Stomach smooth muscle (tissue), 2 donors: ENCODE measurements around the gene PNCK.

Source experiments
- H3K27ac ChIP-seq: one replicate; pipeline ENCODE4 v1.7.0; 2013; ENCODE audit warnings: mild to moderate bottlenecking, low read length, inconsistent platforms
- H3K27me3 ChIP-seq, 2 donors: one replicate each; pipeline ENCODE4 v1.7.0; 2013; ENCODE audit warnings: low read length in 2 of 2; ENCODE audit not compliant: insufficient read depth in 2 of 2, control insufficient read depth in 1 of 2
- H3K36me3 ChIP-seq, 2 donors: one replicate each; pipeline ENCODE4 v1.7.0; 2013; ENCODE audit warnings: low read length in 2 of 2; ENCODE audit not compliant: control insufficient read depth in 2 of 2, insufficient read depth in 2 of 2
- H3K4me1 ChIP-seq: one replicate; pipeline ENCODE4 v1.7.0; 2013; ENCODE audit warnings: low read length; ENCODE audit not compliant: control insufficient read depth, insufficient read depth
- H3K4me3 ChIP-seq, 2 donors: one replicate each; pipeline ENCODE4 v1.7.0; 2013; ENCODE audit warnings: low read length in 2 of 2
- H3K9ac ChIP-seq, 2 donors: one replicate each; pipeline ENCODE4 v1.7.0; 2013; ENCODE audit warnings: low read length in 2 of 2, mild to moderate bottlenecking in 1 of 2
- H3K9me3 ChIP-seq, 2 donors: one replicate each; pipeline ENCODE4 v1.7.0; 2013; ENCODE audit warnings: low read length in 2 of 2; ENCODE audit not compliant: control insufficient read depth in 2 of 2
- donor health status: healthy.
- donor health status: Pancreatic carcinoma.

PNCK gene

DNA sequence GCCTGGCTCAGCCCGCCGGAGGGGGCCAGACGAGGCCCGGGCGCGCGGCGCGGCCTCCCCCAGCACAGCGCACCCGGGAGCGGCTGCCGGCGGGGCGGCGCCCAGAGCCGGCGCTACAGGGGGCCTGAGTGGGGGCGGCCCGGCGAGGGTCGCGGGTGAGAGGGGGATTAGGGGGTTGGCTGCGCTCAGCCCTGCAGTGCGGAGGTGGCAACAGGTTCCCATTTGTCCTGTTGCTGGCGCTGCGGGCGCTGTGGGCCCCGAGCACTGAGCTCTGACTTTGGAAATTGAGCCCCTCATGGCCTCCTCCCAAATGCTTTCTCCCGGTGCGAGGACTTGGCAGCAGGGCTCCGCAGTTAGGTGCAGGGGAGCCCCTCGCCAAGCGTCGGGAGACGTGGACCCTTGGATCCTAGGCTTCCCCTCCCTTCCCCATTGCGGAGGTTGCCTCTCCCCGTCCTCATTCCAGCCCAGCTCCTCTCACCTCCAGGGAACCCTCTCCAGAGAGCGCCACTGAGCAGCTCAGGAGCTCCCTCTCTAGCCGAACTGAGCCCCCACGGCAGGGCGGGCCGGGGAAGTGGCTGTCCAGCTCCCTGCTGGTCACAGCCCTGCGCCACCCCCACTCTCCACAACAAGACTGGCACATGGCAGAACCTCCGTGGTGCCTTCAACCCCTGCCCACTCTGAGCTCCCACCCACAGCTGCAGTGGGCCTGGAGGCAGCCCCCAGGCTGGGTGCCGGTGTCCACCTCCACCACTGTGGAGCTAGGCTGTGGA is 29.1 kb downstream of the PNCK start:
- Histone ChIP-seq H3K9me3 (no peaks in the 10 kb centered on the region), H3K27me3 (peaks cover 48 to 65% of the 10 kb centered on the region in 2 donors), H3K4me1 (peaks cover 20% of the 10 kb centered on the region), H3K27ac (no peak overlapping the region), H3K36me3 (no peaks in the 10 kb centered on the region), H3K4me3 (no peak overlapping the region), H3K9ac (no peak overlapping the region)

DNA sequence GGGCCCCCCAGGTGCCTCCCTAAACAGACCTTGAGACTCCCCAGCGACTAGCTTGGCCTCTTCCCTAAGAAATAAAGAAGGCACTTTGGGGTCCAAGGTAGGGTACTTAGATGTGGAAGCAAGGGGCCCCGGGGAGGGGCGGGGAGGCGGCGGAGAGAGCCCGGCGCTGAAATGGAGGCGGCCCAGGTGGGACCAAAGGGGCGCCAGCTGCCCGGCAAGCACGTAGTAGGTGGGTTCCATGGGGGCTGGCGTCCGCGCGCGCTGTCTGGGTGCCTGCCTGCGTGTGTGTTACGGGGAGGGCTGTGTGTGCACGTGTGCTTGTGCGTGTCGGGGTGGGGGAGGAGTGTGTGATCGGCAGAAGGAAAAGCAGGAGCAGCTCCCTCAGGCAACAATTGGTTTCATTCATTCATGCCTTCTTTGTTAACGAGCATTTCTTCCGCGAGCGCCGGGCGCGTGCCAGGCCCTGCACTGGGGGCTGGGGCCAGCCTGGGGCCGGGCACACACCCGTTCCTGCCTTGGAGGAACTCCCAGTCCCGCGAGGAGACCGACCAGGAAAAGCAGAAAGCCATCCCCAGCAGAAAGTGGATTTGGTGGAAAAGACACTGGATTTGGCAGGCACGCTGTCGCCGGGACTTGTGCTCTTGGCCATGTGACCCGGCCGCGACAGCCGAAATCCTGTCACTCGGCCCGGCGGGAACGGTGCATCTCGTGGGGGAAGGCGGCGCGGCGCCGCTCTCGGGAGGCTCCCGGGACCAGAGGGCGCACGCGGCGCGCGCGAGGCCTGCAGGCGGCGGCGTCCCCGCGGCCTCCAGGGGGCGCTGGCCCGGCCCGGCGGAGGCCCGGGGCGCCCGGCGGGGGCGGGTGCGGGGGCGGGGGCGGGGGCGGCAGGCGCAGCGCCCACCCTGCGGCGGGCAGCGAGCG is 29.9 kb downstream of the PNCK start:
- no peak overlapping the region for H3K27ac ChIP-seq
- H3K27me3 ChIP-seq = peaks cover 46 to 58% of the 10 kb centered on the region in 2 donors
- peak overlapping the region in 1 of 2 donors; percentile 49 for H3K4me3 ChIP-seq
- H3K36me3 ChIP-seq = no peaks in the 10 kb centered on the region
- H3K9ac ChIP-seq = no peak overlapping the region
- peaks cover 20% of the 10 kb centered on the region for H3K4me1 ChIP-seq
- H3K9me3 ChIP-seq = no peaks in the 10 kb centered on the region

DNA sequence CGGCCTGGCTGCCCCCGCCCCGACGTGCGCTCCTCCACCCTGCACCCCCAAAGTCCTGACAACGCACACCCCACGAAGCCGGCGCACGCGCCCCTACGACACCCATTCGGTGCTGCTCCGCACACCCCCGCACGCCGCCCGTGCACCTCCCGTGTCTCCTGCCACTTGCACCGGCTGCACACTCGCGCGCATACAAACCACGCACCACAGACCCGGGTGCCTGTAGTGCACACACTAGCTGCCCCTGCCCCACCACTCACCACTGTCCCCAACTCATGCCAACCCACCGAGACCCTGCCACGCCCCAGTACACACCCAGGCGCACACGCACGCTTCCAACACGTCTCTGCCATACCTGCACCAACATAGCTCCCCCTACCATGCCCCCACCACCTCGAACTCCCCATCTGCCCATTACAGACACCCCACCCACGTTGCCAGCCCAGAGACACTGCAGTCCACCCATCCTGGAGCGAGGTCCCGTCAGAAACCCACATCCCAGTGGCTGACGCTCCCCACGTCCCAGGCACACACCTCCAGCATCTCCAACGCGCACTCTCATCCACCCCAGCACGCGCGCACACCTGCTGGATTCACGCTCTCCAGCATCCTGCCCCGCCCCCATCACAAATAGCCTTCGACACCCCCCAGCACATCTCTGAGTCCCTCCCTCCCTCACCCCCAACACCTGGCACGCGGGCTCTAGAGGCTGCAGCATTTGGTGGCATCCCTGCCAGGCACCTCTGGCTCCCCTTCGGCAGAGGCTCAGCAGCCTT is 30.8 kb downstream of the PNCK start:
- no peak overlapping the region for H3K4me3 ChIP-seq
- peaks cover 42 to 52% of the 10 kb centered on the region in 2 donors for H3K27me3 ChIP-seq
- H3K9me3 ChIP-seq = no peaks in the 10 kb centered on the region
- H3K36me3 ChIP-seq = no peaks in the 10 kb centered on the region
- no peak overlapping the region for H3K9ac ChIP-seq
- no peak overlapping the region for H3K27ac ChIP-seq
- H3K4me1 ChIP-seq = peaks cover 17% of the 10 kb centered on the region

DNA sequence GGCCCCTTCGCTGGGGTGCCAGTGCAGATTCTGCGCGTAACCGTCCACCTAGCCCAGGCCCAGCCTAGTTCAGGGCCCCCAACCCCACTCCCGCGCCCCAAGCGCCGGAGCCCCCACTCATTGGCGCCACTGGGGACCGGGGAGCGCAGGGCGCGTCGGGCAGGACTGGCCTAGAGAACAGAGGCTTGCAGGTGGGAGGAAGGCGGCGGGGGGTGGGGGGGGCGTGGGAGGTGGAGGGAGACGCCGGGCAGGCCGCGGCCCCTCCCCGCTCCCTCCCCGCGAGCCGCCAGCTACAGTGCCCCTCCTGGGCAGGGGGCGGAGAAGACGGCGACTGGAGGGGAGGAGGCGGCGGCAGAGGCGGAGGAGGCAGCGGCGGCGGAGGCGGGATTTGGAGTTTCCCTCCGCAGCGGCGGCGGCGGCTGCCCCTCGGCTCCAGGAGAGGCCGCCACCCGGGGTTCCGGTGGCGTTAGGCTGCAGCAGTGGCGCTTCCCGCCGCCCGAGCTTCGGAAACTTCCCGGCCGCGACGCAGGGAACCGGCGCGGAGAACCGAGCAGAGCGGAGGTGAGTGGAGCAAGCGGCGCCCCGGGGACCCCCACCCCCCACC is 31.5 kb downstream of the PNCK start:
- Histone ChIP-seq H3K9ac (no peak overlapping the region), H3K27me3 (peaks cover 36 to 47% of the 10 kb centered on the region in 2 donors), H3K9me3 (no peaks in the 10 kb centered on the region), H3K27ac (no peak overlapping the region), H3K4me1 (peaks cover 13% of the 10 kb centered on the region), H3K4me3 (no peak overlapping the region), H3K36me3 (no peaks in the 10 kb centered on the region)

DNA sequence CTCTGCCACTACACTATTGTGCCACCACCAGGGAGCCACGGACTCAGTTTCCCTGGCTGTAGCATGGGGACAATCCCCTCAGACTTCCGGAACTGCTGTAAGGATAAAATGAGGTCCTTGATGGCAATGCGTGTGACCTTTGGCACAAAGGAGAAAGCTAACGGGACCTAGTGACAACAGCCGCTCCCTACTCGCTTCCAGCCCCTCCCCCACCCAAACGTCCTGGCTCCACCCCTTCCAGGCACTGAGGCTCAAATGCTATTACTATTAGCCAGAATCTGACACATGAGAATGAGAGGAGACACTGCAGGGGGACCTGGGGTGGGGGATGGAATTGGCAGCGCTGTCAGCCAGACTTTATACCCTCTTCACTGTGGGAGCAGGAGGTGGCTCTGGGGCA is 32.0 kb downstream of the PNCK start:
- peaks cover 13% of the 10 kb centered on the region for H3K4me1 ChIP-seq
- H3K27me3 ChIP-seq = peaks cover 36 to 45% of the 10 kb centered on the region in 2 donors
- no peak overlapping the region for H3K4me3 ChIP-seq
- no peaks in the 10 kb centered on the region for H3K9me3 ChIP-seq
- no peak overlapping the region for H3K27ac ChIP-seq
- no peaks in the 10 kb centered on the region for H3K36me3 ChIP-seq
- no peak overlapping the region for H3K9ac ChIP-seq

DNA sequence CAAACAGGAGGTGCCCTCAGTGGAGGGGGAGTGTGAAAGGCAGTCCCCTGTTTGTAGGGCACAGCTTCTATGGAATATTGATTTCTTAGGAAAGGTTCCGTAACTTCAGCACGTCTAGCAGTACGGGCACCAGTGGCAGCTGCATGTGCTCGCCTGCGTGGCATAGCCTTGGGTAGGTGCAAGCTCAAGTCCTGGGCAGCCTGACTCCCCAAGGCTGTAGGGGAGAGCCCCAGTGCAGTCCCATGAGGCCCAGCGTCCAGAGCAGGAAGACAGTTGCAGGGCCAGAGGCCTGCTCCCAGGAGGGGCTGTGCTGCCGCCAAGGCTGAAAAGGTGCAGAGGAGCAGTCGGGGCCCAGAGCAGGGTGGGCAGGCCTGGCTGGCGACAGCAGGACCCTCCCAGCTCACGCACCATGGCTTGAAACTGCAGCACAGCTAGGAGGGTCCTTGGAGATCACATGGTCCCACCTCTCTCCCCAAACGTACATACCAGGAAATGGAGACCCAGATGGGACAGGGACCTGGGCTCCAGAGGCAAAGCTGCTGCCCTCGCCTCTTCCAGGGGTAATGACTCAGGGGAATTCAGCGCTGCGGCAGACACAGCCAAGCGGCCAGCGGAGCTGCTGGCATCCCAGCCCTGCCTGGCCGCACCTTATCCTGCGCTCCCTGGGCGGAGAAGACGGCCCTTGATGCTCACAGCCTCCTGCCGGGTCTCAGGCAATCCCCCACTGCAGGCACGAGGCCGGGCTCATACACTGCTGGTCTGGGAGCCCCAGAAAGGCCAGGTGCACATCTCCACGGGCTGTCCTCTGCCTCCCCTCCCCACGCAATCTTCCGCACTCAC is 32.7 kb downstream of the PNCK start:
- Histone ChIP-seq H3K4me1 (peaks cover 13% of the 10 kb centered on the region), H3K36me3 (no peaks in the 10 kb centered on the region), H3K4me3 (no peak overlapping the region), H3K27me3 (peaks cover 30 to 38% of the 10 kb centered on the region in 2 donors), H3K9ac (no peak overlapping the region), H3K27ac (no peak overlapping the region), H3K9me3 (no peaks in the 10 kb centered on the region)

DNA sequence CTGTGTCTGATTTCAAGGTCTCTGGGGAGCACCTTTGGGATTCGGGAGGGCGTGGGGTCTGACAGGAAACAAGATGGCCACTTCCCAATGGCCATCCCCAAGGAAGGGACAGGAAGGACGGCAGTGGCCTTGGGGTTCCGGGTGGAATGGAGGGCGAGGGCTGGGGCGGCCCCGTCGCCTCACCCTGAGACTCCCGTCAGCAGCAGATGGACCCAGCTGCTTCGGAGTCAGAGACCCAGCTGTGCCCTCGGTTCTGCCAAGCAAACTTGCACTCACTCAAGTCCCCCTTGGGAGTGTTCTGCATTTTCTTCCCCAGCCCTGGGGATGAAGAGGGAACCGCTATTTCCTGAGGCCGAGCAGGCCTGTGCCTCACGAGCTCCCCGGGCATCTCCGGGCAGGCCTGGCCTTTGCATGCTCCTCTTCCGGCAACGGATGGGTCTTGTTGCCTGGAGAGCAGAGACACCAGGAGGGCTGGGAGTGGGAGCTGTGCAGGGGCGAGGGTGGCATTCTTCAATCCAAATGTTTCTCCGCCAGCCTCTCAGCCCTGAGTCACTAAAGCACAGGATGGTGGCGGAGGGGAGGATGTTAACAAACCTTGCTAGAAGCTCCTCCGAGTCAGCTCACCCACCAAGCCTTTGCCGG is 33.4 kb downstream of the PNCK start:
- H3K27ac ChIP-seq = no peak overlapping the region
- H3K36me3 ChIP-seq = no peaks in the 10 kb centered on the region
- no peaks in the 10 kb centered on the region for H3K9me3 ChIP-seq
- peaks cover 22 to 32% of the 10 kb centered on the region in 2 donors for H3K27me3 ChIP-seq
- H3K4me1 ChIP-seq = peaks cover 13% of the 10 kb centered on the region
- H3K4me3 ChIP-seq = no peak overlapping the region
- H3K9ac ChIP-seq = no peak overlapping the region

DNA sequence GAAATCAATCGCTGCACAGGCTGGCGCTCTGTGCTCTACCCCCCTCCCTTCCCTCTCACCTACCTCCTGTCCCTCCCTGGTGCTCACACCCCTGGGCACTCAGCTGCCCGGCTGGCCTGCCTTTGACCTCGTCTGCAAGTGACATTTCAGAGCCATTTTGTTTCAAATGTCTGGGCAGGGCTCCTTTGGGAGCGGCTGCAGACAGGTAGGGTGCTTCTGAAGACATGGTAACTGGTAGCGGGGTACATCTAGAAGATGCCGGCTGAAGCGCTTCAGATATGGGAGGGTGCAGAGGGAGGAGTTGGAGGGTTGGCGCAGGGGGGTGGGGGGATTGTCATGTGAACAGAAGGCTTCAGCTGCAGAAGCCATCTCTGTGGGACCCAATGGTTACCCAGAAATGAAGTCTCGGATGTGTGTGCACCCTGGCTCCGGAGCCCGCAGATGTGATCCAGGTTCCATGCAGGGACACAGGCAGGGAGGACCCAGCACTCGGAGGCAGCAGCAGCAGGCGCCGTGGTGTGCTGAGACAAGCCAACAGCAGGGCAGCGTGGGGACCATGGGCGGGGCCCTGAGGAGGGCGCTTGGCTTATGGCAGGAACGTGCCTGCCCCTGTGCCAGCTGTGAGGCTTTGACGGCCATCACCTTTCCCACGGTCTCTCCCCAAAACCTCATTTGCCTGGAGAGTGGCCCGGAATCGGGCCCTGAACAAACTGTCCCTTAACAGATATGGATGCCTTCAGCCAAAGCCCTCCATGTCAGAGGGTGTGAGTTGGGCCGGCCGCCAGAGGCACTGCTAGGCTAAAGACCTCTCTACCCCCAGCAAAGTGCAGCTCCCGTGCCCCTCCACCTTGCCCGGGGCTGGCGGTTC is 34.2 kb downstream of the PNCK start:
- H3K27me3 ChIP-seq = peaks cover 18 to 25% of the 10 kb centered on the region in 2 donors
- no peaks in the 10 kb centered on the region for H3K9me3 ChIP-seq
- H3K9ac ChIP-seq = no peak overlapping the region
- H3K36me3 ChIP-seq = no peaks in the 10 kb centered on the region
- H3K4me3 ChIP-seq = no peak overlapping the region
- no peak overlapping the region for H3K27ac ChIP-seq
- H3K4me1 ChIP-seq = peaks cover 10% of the 10 kb centered on the region
